Measurements from ENCODE around the gene RNF114.

DNA sequence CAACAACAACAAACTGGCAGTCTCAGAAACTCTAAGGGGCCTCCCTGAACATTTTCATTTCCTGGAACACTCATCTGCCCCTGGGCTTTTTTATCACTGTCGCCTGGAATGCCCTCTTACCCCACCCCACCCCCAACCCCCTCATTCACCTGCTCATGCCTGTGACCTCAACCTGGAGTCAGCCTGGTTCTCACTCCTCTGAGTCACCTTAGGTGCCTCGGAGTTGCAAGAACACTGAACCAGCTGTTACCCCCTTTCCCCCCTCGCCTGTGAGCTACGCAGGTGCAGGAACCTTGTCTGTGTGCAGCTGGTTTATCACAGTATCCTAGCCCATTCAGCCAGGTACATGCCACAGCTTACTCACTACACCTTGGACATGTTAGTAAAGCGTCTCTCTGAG lies 33.7 kb downstream of the RNF114 start:
- TF ChIP-seq, protein P1, sequence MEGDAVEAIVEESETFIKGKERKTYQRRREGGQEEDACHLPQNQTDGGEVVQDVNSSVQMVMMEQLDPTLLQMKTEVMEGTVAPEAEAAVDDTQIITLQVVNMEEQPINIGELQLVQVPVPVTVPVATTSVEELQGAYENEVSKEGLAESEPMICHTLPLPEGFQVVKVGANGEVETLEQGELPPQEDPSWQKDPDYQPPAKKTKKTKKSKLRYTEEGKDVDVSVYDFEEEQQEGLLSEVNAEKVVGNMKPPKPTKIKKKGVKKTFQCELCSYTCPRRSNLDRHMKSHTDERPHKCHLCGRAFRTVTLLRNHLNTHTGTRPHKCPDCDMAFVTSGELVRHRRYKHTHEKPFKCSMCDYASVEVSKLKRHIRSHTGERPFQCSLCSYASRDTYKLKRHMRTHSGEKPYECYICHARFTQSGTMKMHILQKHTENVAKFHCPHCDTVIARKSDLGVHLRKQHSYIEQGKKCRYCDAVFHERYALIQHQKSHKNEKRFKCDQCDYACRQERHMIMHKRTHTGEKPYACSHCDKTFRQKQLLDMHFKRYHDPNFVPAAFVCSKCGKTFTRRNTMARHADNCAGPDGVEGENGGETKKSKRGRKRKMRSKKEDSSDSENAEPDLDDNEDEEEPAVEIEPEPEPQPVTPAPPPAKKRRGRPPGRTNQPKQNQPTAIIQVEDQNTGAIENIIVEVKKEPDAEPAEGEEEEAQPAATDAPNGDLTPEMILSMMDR (IDR thresholded peaks at IDR 0.05): no peak
- no peak for TF ChIP-seq POLR2A (IDR thresholded peaks at IDR 0.05)
